Smooth muscle cell (in vitro differentiated cells): ENCODE results near the gene CPNE4. TPM values are rescaled to one million over a fixed set of nuclear protein-coding genes. Genes with fewer than 3 reads are reported as not detected.

Source experiments
- DNase-seq: peaks from one replicate; lab custom pipeline; 2025; ENCODE audit not compliant: unreplicated experiment; lab: John Stamatoyannopoulos, UW
- H2AFZ ChIP-seq: fragments of 200-600 bp; sonication (generic); 2 replicates; pipeline ENCODE4 v1.6.0; 2016; ENCODE audit warnings: antibody characterized with exemption, low read depth, mild to moderate bottlenecking
- H3F3A ChIP-seq: fragments of 200-600 bp; sonication (generic); 2 replicates; pipeline ENCODE4 v1.6.0; 2017; ENCODE audit warnings: antibody characterized with exemption, low read depth
- H3K27ac ChIP-seq: fragments of 200-600 bp; sonication (generic); 2 replicates; pipeline ENCODE4 v1.5.1; 2016; ENCODE audit warnings: low read depth, mild to moderate bottlenecking
- H3K27me3 ChIP-seq: fragments of 200-600 bp; sonication (generic); 2 replicates; pipeline ENCODE4 v1.6.1; 2016; ENCODE audit warnings: low read depth, mild to moderate bottlenecking
- H3K36me3 ChIP-seq: fragments of 200-600 bp; sonication (generic); 2 replicates; pipeline ENCODE4 v1.5.1; 2016; ENCODE audit warnings: low read depth
- H3K4me1 ChIP-seq: fragments of 200-600 bp; sonication (generic); 2 replicates; pipeline ENCODE4 v1.5.1; 2016; ENCODE audit warnings: low read depth
- H3K4me2 ChIP-seq: fragments of 200-600 bp; sonication (generic); 2 replicates; pipeline ENCODE4 v1.6.0; 2016; ENCODE audit warnings: mild to moderate bottlenecking
- H3K4me3 ChIP-seq: fragments of 200-600 bp; sonication (generic); 2 replicates; pipeline ENCODE4 v1.5.1; 2016; ENCODE audit warnings: mild to moderate bottlenecking
- H3K79me2 ChIP-seq: fragments of 200-600 bp; sonication (generic); 2 replicates; pipeline ENCODE4 v1.6.0; 2016; ENCODE audit warnings: low read depth, mild to moderate bottlenecking
- H3K9ac ChIP-seq: fragments of 200-600 bp; sonication (generic); 2 replicates; pipeline ENCODE4 v1.6.0; 2016; ENCODE audit warnings: low read depth
- H3K9me3 ChIP-seq: fragments of 200-600 bp; sonication (generic); replicated peaks from 2 replicates; pipeline ENCODE4 v1.5.1; 2016; ENCODE audit warnings: low read depth
- H4K20me1 ChIP-seq: fragments of 200-600 bp; sonication (generic); 2 replicates; pipeline ENCODE4 v1.6.0; 2016; ENCODE audit warnings: low read depth
- WGBS: methylation state at CpG from one replicate; pipeline ENCODE4 v1.1.7; 2016; ENCODE audit warnings: low lambda C conversion rate; 5-methylcytosine and 5-hydroxymethylcytosine counted together
- polyA plus RNA-seq: library from polyadenylated mRNA; unstranded; fragments of >200 nt; fragmentation: Nextera tagmentation; extraction: Ambion mirVana; gene quantifications from 2 replicates; pipeline ENCODE4 v1.2.1, GENCODE V29; 2016
- total RNA-seq: library from RNA; depleted of rRNA; stranded (reverse); fragments of >200 nt; gene quantifications from 2 replicates; pipeline ENCODE4 v1.2.3, GENCODE V29; 2014
- TF ChIP-seq, protein P1 (sequence below): fragments of 200-600 bp; sonication (generic); IDR thresholded peaks from 2 replicates; pipeline ENCODE4 v1.5.1; 2017; ENCODE audit warnings: borderline replicate concordance, mild to moderate bottlenecking, antibody characterized with exemption; ENCODE audit not compliant: insufficient read depth, poor library complexity, severe bottlenecking

CPNE4 gene
- total and polyA plus RNA-seq, 2 experiments from 2014 or later = 0.05 to 1.6 TPM

DNA sequence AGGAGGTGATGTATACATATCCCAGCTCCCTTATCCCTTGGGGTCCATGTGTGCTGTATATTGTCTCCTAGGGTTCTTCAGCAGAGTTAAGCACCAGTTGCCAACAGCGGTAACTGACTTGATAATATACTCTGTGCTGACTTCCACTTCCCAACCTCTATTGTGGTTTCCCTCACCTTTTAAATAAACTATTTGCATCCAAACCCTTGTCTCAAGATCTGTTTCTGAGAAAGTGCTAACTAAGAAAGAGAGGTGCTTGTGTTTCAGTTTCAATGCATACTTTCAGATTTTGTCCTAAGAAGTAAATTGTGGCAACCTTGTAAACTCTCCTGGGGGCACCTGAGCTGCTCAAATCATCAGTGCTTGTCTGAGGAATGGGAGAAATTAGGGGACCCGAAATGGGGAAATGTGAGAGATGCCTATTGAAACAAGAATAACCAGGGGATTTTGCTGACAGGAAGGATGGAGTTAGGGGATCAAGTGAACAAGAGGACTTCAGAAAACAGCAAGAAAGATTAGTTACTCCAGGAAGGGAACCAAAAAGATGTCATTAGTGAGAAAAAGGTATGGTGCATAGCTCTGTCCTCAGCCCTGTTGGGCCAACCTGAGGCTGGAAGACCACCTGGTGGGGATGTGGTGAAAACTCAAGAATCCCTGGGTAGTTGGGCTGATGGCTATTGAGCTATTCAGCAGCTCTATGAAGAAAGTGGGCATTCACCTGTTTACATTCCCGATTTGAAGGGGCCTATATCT lies 481.1 kb downstream of the CPNE4 start:
- TF ChIP-seq, protein P1, sequence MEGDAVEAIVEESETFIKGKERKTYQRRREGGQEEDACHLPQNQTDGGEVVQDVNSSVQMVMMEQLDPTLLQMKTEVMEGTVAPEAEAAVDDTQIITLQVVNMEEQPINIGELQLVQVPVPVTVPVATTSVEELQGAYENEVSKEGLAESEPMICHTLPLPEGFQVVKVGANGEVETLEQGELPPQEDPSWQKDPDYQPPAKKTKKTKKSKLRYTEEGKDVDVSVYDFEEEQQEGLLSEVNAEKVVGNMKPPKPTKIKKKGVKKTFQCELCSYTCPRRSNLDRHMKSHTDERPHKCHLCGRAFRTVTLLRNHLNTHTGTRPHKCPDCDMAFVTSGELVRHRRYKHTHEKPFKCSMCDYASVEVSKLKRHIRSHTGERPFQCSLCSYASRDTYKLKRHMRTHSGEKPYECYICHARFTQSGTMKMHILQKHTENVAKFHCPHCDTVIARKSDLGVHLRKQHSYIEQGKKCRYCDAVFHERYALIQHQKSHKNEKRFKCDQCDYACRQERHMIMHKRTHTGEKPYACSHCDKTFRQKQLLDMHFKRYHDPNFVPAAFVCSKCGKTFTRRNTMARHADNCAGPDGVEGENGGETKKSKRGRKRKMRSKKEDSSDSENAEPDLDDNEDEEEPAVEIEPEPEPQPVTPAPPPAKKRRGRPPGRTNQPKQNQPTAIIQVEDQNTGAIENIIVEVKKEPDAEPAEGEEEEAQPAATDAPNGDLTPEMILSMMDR = no peak
- H3K27me3 ChIP-seq = peaks cover 7% of the 10 kb centered on the region
- 91% methylated on average over 3 of the region's 3 CpGs for WGBS

GRCh38 chr3:131551761-131552160 lies 483.1 kb downstream of the CPNE4 start:
- no peak overlapping the region for H3K27ac ChIP-seq
- H4K20me1 ChIP-seq = no peaks in the 10 kb centered on the region
- H3K4me3 ChIP-seq = no peak overlapping the region
- H3K36me3 ChIP-seq = no peaks in the 10 kb centered on the region
- TF ChIP-seq, protein P1 = no peak
- no peaks in the 10 kb centered on the region for H3K4me1 ChIP-seq
- no peak overlapping the region for H3K4me2 ChIP-seq
- WGBS = 95% methylated on average over 4 of the region's 4 CpGs
- H3K9me3 ChIP-seq = no peaks in the 10 kb centered on the region
- H3K79me2 ChIP-seq = no peaks in the 10 kb centered on the region
- H3K9ac ChIP-seq = no peak overlapping the region
- no peak for DNase-seq
- H3K27me3 ChIP-seq = peaks cover 7% of the 10 kb centered on the region
- H2AFZ ChIP-seq = no peak overlapping the region
- no peaks in the 10 kb centered on the region for H3F3A ChIP-seq

More for the DNA sequence above, 481.1 kb downstream of the CPNE4 start:
- H3K9ac ChIP-seq = no peak overlapping the region
- H4K20me1 ChIP-seq = no peaks in the 10 kb centered on the region
- H3K4me2 ChIP-seq = no peak overlapping the region
- no peak overlapping the region for H3K4me3 ChIP-seq
- no peak for DNase-seq
- H3F3A ChIP-seq = no peaks in the 10 kb centered on the region
- no peaks in the 10 kb centered on the region for H3K4me1 ChIP-seq
- no peak overlapping the region for H3K27ac ChIP-seq
- no peaks in the 10 kb centered on the region for H3K9me3 ChIP-seq
- H2AFZ ChIP-seq = no peak overlapping the region
- H3K36me3 ChIP-seq = no peaks in the 10 kb centered on the region
- H3K79me2 ChIP-seq = no peaks in the 10 kb centered on the region

GRCh38 chr3:131550562-131551465 lies 484.0 kb downstream of the CPNE4 start:
- no peak overlapping the region for H3K9ac ChIP-seq
- H2AFZ ChIP-seq = no peak overlapping the region
- no peaks in the 10 kb centered on the region for H3K36me3 ChIP-seq
- no peaks in the 10 kb centered on the region for H3K9me3 ChIP-seq
- H3K4me3 ChIP-seq = no peak overlapping the region
- TF ChIP-seq, protein P1 = no peak
- no peaks in the 10 kb centered on the region for H4K20me1 ChIP-seq
- H3K4me2 ChIP-seq = no peak overlapping the region
- DNase-seq = no peak
- H3K79me2 ChIP-seq = no peaks in the 10 kb centered on the region
- H3K4me1 ChIP-seq = no peaks in the 10 kb centered on the region
- H3K27ac ChIP-seq = no peak overlapping the region
- no peaks in the 10 kb centered on the region for H3F3A ChIP-seq
- peaks cover 7% of the 10 kb centered on the region for H3K27me3 ChIP-seq
- 88% methylated on average over 4 of the region's 4 CpGs for WGBS
